Type B pancreatic cell (in vitro differentiated cells): ENCODE results near the gene XXYLT1. TPM values are rescaled to one million over a fixed set of nuclear protein-coding genes. Genes with fewer than 3 reads are reported as not detected.

Experiments
- DNase-seq: peaks from one replicate; pipeline ENCODE4 v3.0.0; 2021; ENCODE audit warnings: mixed read lengths; ENCODE audit not compliant: unreplicated experiment; ENCODE audit errors: extremely low spot score
- H3K27ac Mint-ChIP-seq: 2 replicates; pipeline ENCODE4 v1.8.0; 2021; ENCODE audit warnings: mild to moderate bottlenecking, mixed read lengths
- H3K27me3 Mint-ChIP-seq: 2 replicates; pipeline ENCODE4 v1.8.0; 2021; ENCODE audit warnings: mixed read lengths
- H3K36me3 Mint-ChIP-seq: 2 replicates; pipeline ENCODE4 v1.8.0; 2021; ENCODE audit warnings: mixed read lengths
- H3K4me1 Mint-ChIP-seq: one replicate; pipeline ENCODE4 v1.8.0; 2021; ENCODE audit warnings: mixed read lengths; ENCODE audit not compliant: unreplicated experiment
- H3K4me3 Mint-ChIP-seq: 2 replicates; pipeline ENCODE4 v1.8.0; 2021; ENCODE audit warnings: mild to moderate bottlenecking, mixed read lengths
- H3K9me3 Mint-ChIP-seq: 2 replicates; pipeline ENCODE4 v1.8.0; 2021; ENCODE audit warnings: mixed read lengths
- microRNA-seq: library from miRNA; unstranded; fragments of <30 nt; microRNA quantifications from one replicate; pipeline ENCODE4, GENCODE V29; 2020
- total RNA-seq: library from RNA; stranded (reverse); gene quantifications from 2 replicates; pipeline ENCODE4 v1.2.1, GENCODE V29; 2021; ENCODE audit warnings: low replicate concordance
- TF ChIP-seq, protein P1 (sequence below): fragments of 200-600 bp; sonication (generic); conservative IDR thresholded peaks from 2 replicates; pipeline ENCODE4 v1.5.0; 2021; ENCODE audit warnings: antibody characterized with exemption, mild to moderate bottlenecking

The XXYLT1 gene
- total RNA-seq, 1 donor from 2014 or later: 27.0 TPM

DNA sequence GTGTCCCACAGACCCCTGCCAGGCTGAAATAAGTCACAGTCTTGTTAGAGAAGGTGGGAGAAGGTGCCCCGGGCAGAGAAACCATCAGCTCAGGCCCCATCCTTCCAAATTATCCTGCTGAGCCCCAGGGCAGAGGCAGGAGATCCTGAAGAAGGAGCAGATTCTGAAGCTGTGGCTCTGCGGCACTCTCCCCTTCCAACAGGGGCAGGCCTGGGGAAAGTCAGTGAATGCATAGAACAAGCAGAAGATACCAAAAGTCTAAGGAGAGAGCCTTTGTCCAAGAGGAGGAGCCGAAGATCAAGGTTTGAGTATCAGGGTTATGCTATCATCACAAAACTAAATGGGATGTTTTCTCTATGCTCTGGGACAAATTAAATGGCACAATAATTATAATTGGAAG, 249.3 kb downstream of the XXYLT1 start:
- peaks cover 8% of the 10 kb centered on the region for H3K9me3 Mint-ChIP-seq

DNA sequence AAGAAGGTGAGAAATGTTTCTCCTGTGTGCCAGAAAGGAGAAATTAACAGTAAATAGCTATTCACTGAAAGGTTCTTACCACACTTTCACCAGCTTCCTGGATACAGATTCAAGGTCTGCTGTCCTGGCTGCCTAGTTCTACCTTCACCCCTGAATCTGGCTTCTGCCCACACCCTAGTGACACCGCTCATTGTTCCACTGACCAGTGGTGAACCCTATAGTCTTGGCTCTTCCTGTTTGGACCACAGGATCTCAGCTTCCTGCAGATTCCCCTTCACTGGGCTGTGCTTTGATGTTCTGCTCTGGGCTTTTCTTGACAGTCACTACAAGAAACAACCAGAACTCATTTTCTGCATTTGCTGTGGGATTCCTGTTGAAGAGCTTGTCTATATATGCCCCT, 250.0 kb downstream of the XXYLT1 start:
- Mint-ChIP-seq H3K27ac (no peak overlapping the region), H3K36me3 (no peaks in the 10 kb centered on the region), H3K4me1 (peaks cover 14% of the 10 kb centered on the region), H3K27me3 (peaks cover 13% of the 10 kb centered on the region), H3K9me3 (peaks cover 12% of the 10 kb centered on the region), H3K4me3 (no peak overlapping the region)
- no peak for DNase-seq
- TF ChIP-seq, protein P1, sequence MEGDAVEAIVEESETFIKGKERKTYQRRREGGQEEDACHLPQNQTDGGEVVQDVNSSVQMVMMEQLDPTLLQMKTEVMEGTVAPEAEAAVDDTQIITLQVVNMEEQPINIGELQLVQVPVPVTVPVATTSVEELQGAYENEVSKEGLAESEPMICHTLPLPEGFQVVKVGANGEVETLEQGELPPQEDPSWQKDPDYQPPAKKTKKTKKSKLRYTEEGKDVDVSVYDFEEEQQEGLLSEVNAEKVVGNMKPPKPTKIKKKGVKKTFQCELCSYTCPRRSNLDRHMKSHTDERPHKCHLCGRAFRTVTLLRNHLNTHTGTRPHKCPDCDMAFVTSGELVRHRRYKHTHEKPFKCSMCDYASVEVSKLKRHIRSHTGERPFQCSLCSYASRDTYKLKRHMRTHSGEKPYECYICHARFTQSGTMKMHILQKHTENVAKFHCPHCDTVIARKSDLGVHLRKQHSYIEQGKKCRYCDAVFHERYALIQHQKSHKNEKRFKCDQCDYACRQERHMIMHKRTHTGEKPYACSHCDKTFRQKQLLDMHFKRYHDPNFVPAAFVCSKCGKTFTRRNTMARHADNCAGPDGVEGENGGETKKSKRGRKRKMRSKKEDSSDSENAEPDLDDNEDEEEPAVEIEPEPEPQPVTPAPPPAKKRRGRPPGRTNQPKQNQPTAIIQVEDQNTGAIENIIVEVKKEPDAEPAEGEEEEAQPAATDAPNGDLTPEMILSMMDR: no peak

More for the DNA sequence above, 249.3 kb downstream of the XXYLT1 start:
- Mint-ChIP-seq H3K4me1 (peaks cover 14% of the 10 kb centered on the region), H3K36me3 (no peaks in the 10 kb centered on the region), H3K27ac (no peak overlapping the region), H3K27me3 (peaks cover 13% of the 10 kb centered on the region), H3K4me3 (no peak overlapping the region)
- no peak for DNase-seq
- TF ChIP-seq, protein P1: no peak

DNA sequence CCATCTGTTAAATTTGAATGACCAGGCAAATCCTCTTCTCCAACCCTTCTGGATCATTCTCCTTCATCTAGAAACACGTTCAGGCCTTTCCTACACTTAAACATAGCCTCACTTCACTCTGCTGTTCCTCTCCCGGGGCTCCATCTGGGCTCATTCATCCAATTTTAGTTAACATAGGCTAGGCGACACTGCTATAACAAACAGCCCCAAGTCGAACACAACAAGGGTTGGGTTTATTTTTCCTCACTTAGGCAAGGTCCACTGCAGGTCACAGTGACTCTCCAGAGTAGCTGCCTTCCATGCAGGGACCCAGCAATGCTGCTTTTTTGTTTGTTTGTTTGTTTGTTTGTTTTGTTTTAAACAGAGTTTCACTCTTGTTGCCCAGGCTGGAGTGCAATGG, 250.8 kb downstream of the XXYLT1 start:
- Mint-ChIP-seq H3K36me3 (no peaks in the 10 kb centered on the region), H3K27ac (no peak overlapping the region), H3K4me1 (peaks cover 6% of the 10 kb centered on the region), H3K4me3 (no peak overlapping the region), H3K9me3 (peaks cover 12% of the 10 kb centered on the region), H3K27me3 (peaks cover 13% of the 10 kb centered on the region)
- TF ChIP-seq, protein P1: no peak
- no peak for DNase-seq

DNA sequence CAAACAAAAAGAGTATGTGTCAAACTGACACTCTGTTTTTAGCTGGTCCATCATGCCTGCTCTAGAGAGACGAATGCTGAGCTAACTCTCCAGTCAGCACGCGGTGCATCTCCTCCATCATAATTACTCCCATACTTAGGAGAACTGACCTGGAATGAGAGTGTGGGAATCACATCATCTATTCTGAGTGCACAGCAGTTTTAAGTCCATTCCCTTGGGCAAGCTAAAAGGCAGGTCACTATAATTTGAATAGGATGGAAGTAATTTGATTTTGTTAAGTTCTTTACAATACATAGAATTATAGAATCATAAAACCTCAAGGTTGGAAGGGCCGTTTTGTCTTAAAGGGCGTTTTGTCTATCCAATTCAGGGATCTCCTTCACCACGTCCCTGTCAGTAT, 251.6 kb downstream of the XXYLT1 start:
- TF ChIP-seq, protein P1: no peak
- no peak overlapping the region for H3K4me3 Mint-ChIP-seq
- no peaks in the 10 kb centered on the region for H3K36me3 Mint-ChIP-seq
- H3K4me1 Mint-ChIP-seq: peaks cover 5% of the 10 kb centered on the region
- H3K27me3 Mint-ChIP-seq: peaks cover 17% of the 10 kb centered on the region
- DNase-seq: no peak
- H3K9me3 Mint-ChIP-seq: peaks cover 18% of the 10 kb centered on the region
- no peak overlapping the region for H3K27ac Mint-ChIP-seq

Small RNA genes lying within 50 kb of the gene (microRNA-seq; reads per million reads assigned to microRNA genes)
- not detected for gene MIR3137

Other genes with a start within 250 kb of the XXYLT1 start
- gene ACAP2, start 171.9 kb upstream of the XXYLT1 start, total RNA-seq: 36.6 and 36.9 TPM in 2 replicates